ENCODE measurements around the gene ATXN3.
"Not testable (repeated sequence)": the region's sequence is repeated elsewhere in the genome, so short reads cannot be mapped to it uniquely, and the experiment has no call there.

Gene ATXN3

DNA sequence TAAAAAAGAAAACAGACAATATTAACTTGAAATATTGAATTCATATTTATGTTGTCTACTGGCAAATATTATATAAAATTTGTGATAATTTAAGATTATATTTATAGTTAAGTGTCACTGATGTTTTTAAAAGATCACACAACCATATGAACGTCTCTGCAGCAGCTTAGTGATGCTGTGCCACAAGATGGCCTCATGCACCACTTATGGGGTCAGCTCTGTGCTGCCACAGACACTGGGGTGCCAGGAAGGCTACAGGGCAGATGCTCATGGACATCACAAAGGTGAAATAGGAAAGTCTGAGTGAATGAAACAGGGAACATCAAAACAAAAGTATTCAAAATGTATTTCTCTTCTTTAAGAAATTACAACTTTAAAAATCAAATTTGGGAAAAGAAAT lies 13.1 kb downstream of the ATXN3 start:
- TF ChIP-seq CTCF (conservative IDR thresholded peaks at IDR 0.05; ENCODE audit: low read depth): no peak
- H3K27ac ChIP-seq: no peak overlapping the region
- POLR2A ChIA-PET (ENCODE audit: low non-redundant PET): no interaction called here
- DNase-seq (ENCODE audit: low spot score): no peak
- CTCF ChIA-PET: interaction anchor here (0.6 kb wide), 2 partner anchors 39 to 1937 kb away, joined by 3 to 4 read pairs; no protein-coding TSS in a partner anchor

- ChIA-PET POLR2A (ENCODE audit: low non-redundant PET) (no interaction called here), CTCF (no interaction called here)
- no peak for DNase-seq (ENCODE audit: low spot score)
- no peak overlapping the region for H3K27ac ChIP-seq
- TF ChIP-seq CTCF (conservative IDR thresholded peaks at IDR 0.05; ENCODE audit: low read depth): no peak
Observed at GRCh38 chr14:92088494-92088893, 17.9 kb downstream of the ATXN3 start.

GRCh38 chr14:92074555-92074954 lies 31.8 kb downstream of the ATXN3 start:
- CTCF ChIA-PET: interaction anchor here (0.6 kb wide), 1 partner anchor 1680 kb away, joined by 3 read pairs; no protein-coding TSS in a partner anchor
- H3K27ac ChIP-seq: no peak overlapping the region
- POLR2A ChIA-PET (ENCODE audit: low non-redundant PET): no interaction called here
- TF ChIP-seq CTCF (conservative IDR thresholded peaks at IDR 0.05; ENCODE audit: low read depth): no peak
- no peak for DNase-seq (ENCODE audit: low spot score)

DNA sequence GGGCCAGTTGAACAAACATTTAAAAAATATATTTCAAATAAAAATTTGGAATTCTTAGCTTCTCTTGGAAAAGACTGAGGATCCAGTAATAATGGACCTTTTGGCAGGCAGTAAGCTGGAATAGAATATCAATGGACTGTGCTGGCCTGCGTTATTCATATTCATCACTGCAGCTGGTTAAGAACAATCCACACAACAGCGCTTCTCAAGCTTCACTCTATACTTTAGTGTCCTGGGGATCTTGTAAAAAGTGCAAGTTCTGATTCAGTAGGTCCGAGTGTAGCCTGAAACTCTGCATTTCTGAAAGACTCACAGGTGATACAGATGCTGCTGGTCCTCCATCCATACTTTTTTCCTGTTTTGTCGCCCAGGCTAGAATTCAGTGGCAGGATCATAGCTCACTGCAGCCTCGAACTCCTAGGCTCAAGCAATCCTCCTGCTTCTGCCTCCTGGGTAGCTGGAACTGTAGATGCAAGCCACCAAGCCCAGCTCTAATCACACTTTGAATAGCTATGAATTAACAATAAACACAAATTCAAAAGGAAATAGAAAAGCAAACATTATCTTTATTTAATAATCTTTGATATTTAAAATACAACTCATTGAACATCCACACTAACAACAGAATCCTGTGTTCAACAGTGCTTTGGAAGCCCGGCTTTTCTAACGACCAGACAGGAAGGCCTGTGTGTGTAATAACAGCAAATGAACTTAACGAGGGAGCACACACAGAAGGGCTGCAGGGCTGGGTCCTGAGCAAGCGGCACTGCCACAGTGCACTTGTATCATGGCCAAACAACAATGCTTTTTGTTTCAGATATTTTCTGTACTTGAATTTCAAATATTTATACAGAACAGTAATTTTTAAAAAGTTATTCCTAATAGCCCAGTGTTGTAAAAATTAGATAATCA lies 48.1 kb downstream of the ATXN3 start:
- ChIA-PET POLR2A (ENCODE audit: low non-redundant PET) (no interaction called here), CTCF (no interaction called here)
- DNase-seq (ENCODE audit: low spot score): no peak
- no peak overlapping the region for H3K27ac ChIP-seq
- TF ChIP-seq CTCF (conservative IDR thresholded peaks at IDR 0.05; ENCODE audit: low read depth): no peak

DNA sequence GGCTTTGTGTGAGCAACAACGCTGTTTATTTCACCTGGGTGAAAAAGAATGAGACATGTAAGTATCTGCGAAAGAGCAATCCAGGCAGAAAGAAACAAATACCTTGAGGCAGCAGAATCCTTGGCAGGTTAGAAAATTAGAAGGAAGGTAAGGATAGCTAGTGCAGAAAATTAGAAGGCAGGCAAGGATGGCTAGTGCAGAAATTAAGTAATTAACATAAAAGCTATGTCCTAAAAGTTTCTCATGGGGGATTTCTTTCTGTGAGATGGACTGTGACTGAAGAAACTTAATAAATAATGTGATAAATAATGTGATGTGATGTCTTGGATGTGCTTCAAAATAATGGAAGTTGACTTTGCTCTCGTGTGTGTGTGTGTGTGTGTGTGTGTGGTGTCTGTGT lies 56.6 kb downstream of the ATXN3 start:
- TF ChIP-seq CTCF (conservative IDR thresholded peaks at IDR 0.05; ENCODE audit: low read depth): no peak
- no peak overlapping the region for H3K27ac ChIP-seq
- ChIA-PET POLR2A (ENCODE audit: low non-redundant PET) (no interaction called here), CTCF (no interaction called here)
- no peak for DNase-seq (ENCODE audit: low spot score)

GRCh38 chr14:92049221-92049620 lies 57.2 kb downstream of the ATXN3 start:
- DNase-seq (ENCODE audit: low spot score); POLR2A ChIA-PET (ENCODE audit: low non-redundant PET); CTCF ChIA-PET; H3K27ac ChIP-seq: not testable (repeated sequence)

GRCh38 chr14:92045904-92046303 lies 60.5 kb downstream of the ATXN3 start:
- DNase-seq (ENCODE audit: low spot score); POLR2A ChIA-PET (ENCODE audit: low non-redundant PET); H3K27ac ChIP-seq; CTCF ChIA-PET: not testable (repeated sequence)

DNA sequence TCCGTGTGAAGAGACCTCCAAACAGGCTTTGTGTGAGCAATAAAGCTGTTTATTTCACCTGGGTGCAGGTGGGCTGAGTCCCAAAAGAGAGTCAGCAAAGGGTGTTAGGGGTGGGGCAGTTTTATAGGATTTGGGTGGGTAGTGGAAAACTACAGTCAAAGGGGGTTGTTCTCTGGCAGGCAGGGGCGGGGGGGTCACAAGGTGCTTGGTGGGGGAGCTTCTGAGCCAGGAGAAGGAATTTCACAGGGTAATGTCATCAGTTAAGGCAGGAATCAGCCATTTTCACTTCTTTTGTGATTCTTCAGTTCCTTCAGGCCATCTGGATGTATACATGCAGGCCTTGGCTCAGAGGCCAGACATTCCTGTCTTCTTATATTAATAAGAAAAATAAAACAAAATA lies 64.6 kb downstream of the ATXN3 start:
- DNase-seq (ENCODE audit: low spot score); H3K27ac ChIP-seq; CTCF ChIA-PET; POLR2A ChIA-PET (ENCODE audit: low non-redundant PET): not testable (repeated sequence)

All from RWPE1 (cell line).